Liver (tissue), 9 donors: ENCODE data around the gene DZANK1. TPM values are rescaled to one million over a fixed set of nuclear protein-coding genes. Genes with fewer than 3 reads are reported as not detected.

Experiments
- DNase-seq: peaks from one replicate; pipeline ENCODE4 v3.0.0-alpha.2; 2017; ENCODE audit warnings: low spot score
- H3K27ac ChIP-seq, 2 donors: one replicate each; pipeline ENCODE4 v1.7.0; 2013; ENCODE audit warnings: inconsistent platforms in 2 of 2, low read length in 2 of 2, control low read depth in 1 of 2, low read depth in 1 of 2, mild to moderate bottlenecking in 1 of 2
- H3K27me3 ChIP-seq, 4 donors: one replicate each; pipeline versions ENCODE4 v1.6.1 to v1.7.0; 2013; ENCODE audit warnings: low read length in 3 of 4, inconsistent platforms in 1 of 4, mild to moderate bottlenecking in 1 of 4, moderate library complexity in 1 of 4; ENCODE audit not compliant: control insufficient read depth in 4 of 4, insufficient read depth in 4 of 4
- H3K36me3 ChIP-seq, 4 donors: one replicate each; pipeline versions ENCODE4 v1.6.1 to v1.7.0; 2013; ENCODE audit warnings: low read length in 3 of 4, mild to moderate bottlenecking in 3 of 4, low read depth in 1 of 4, moderate library complexity in 1 of 4; ENCODE audit not compliant: control insufficient read depth in 4 of 4, insufficient read depth in 3 of 4
- H3K4me1 ChIP-seq, 4 donors: one replicate each; pipeline versions ENCODE4 v1.6.1 to v1.7.0; 2013; ENCODE audit warnings: low read length in 3 of 4, mild to moderate bottlenecking in 3 of 4, moderate library complexity in 1 of 4; ENCODE audit not compliant: control insufficient read depth in 4 of 4, insufficient read depth in 4 of 4
- H3K4me3 ChIP-seq, 3 donors: one replicate each; pipeline versions ENCODE4 v1.6.1 to v1.7.0; 2013; ENCODE audit warnings: low read length in 3 of 3, control low read depth in 1 of 3, low read depth in 1 of 3, mild to moderate bottlenecking in 1 of 3
- H3K9ac ChIP-seq, 2 donors: one replicate each; pipeline ENCODE4 v1.7.0; 2013; ENCODE audit warnings: low read length in 2 of 2, mild to moderate bottlenecking in 2 of 2, moderate library complexity in 2 of 2, control low read depth in 1 of 2, low read depth in 1 of 2
- H3K9me3 ChIP-seq, 4 donors: one replicate each; pipeline versions ENCODE4 v1.6.1 to v1.7.0; 2013; ENCODE audit warnings: low read length in 3 of 4; ENCODE audit not compliant: control insufficient read depth in 4 of 4
- EGR1 ChIP-seq, 2 donors: IDR thresholded peaks; 2 replicates each; pipeline ENCODE4 v1.6.1; 2016 to 2018; ENCODE audit warnings: antibody characterized with exemption in 2 of 2, low read depth in 2 of 2
- FOXA1 ChIP-seq: IDR thresholded peaks from 2 replicates; pipeline ENCODE4 v1.6.1; 2016; ENCODE audit warnings: antibody characterized with exemption
- FOXA2 ChIP-seq: IDR thresholded peaks from 2 replicates; pipeline ENCODE4 v1.6.1; 2016; ENCODE audit warnings: antibody characterized with exemption
- HNF4A ChIP-seq, 2 donors: conservative IDR thresholded peaks; 2 replicates each; pipeline ENCODE4 v1.6.1; 2016; ENCODE audit warnings: antibody characterized with exemption in 2 of 2, mild to moderate bottlenecking in 2 of 2
- HNF4G ChIP-seq: IDR thresholded peaks from 2 replicates; pipeline ENCODE4 v1.6.1; 2016; ENCODE audit warnings: antibody characterized with exemption
- JUND ChIP-seq, 2 donors: IDR thresholded peaks; 2 replicates each; pipeline ENCODE4 v1.6.1; 2016; ENCODE audit warnings: antibody characterized with exemption in 2 of 2
- NR2F2 ChIP-seq: IDR thresholded peaks from 2 replicates; pipeline ENCODE4 v1.6.1; 2016; ENCODE audit warnings: antibody characterized with exemption
- RAD21 ChIP-seq, 2 donors: IDR thresholded peaks; 2 replicates each; pipeline ENCODE4 v1.6.1; 2016; ENCODE audit warnings: antibody characterized with exemption in 2 of 2, mild to moderate bottlenecking in 2 of 2
- RXRA ChIP-seq, 2 donors: IDR thresholded peaks; 2 replicates each; pipeline ENCODE4 v1.6.1; 2017 to 2018; ENCODE audit warnings: antibody characterized with exemption in 2 of 2, mild to moderate bottlenecking in 1 of 2
- SP1 ChIP-seq: IDR thresholded peaks from 2 replicates; pipeline ENCODE4 v1.6.1; 2018; ENCODE audit warnings: antibody characterized with exemption, mild to moderate bottlenecking
- TAF1 ChIP-seq: conservative IDR thresholded peaks from 2 replicates; pipeline ENCODE4 v1.6.1; 2016; ENCODE audit warnings: antibody characterized with exemption, mild to moderate bottlenecking
- YY1 ChIP-seq: IDR thresholded peaks from 2 replicates; pipeline ENCODE4 v1.6.1; 2016; ENCODE audit warnings: antibody characterized with exemption, mild to moderate bottlenecking
- whole genome bisulfite sequencing: extraction: QIAGEN DNeasy Blood & Tissue Kit; methylation state at CpG from one replicate; pipeline ENCODE4 v1.1.7; 2013; 5-methylcytosine and 5-hydroxymethylcytosine counted together
- polyA plus RNA-seq, 2 donors: library from polyadenylated mRNA; stranded (reverse) in 1 of 2; unstranded in 1 of 2; fragments of 200-250 nt in 1 of 2; fragments of >200 nt in 1 of 2; fragmentation: Nextera tagmentation in 1 of 2; extraction: Ambion mirVana in 1 of 2; gene quantifications; one replicate each; pipeline versions ENCODE4 v1.2.1 to v1.2.3, GENCODE V29; 2013 to 2015
- total RNA-seq, 2 donors: library from RNA; depleted of rRNA; stranded (reverse); fragments of >200 nt; gene quantifications; one replicate each; pipeline ENCODE4 v1.2.3, GENCODE V29; 2014
- TF ChIP-seq, protein P1 (sequence below): IDR thresholded peaks from 2 replicates; pipeline ENCODE4 v1.6.1; 2016; ENCODE audit warnings: antibody characterized with exemption, mild to moderate bottlenecking
- TF ChIP-seq, protein P2 (sequence below): IDR thresholded peaks from 2 replicates; pipeline ENCODE4 v1.6.1; 2016; ENCODE audit warnings: antibody characterized with exemption
- TF ChIP-seq, protein P3 (sequence below): IDR thresholded peaks from 2 replicates; pipeline ENCODE4 v1.6.1; 2016; ENCODE audit warnings: antibody characterized with exemption
- TF ChIP-seq, protein P4 (sequence below): IDR thresholded peaks from 2 replicates; pipeline ENCODE4 v1.6.1; 2016; ENCODE audit warnings: antibody characterized with exemption
- TF ChIP-seq, protein P5 (sequence below): fragments of 150-350 bp; IDR thresholded peaks from 2 replicates; pipeline ENCODE4 v1.5.1; 2017; ENCODE audit warnings: improper control_type of control experiment, low read depth, low read length; ENCODE audit not compliant: missing input control
- donor health status: healthy.
- donor health status: healthy.
- donor health status: healthy.
- donor health status: healthy.
- donor health status: healthy.

DZANK1 gene
- total and polyA plus RNA-seq, 4 donors = 0.19 to 0.84 (median 0.31) TPM

DNA sequence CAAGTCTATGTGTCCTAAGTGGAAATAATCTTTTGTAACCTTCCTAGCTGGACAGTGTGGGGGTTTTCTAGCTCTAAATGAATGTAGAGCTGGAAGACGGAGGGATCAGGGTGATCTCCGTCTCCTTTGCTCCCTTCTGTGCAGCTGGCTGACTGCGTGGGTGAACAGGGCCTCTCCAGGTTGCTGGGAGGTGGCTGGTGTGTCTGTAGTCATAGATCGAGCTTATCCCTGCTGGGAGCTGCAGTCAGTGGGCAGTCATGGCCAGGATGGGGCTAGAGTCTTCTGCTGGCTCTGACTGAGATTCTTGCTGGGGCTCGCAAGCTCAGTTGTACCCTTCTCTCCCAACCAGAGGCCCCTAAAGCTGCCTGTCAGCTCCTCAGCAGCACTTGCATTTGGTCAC is 47.3 kb upstream of the DZANK1 start:
- peaks cover 0 to 11% (median 7%) of the 10 kb centered on the region in 4 donors for H3K4me1 ChIP-seq
- H3K36me3 ChIP-seq = peaks cover 2 to 46% (median 31%) of the 10 kb centered on the region in 4 donors
- no peaks in the 10 kb centered on the region for H3K27me3 ChIP-seq
- DNase-seq = no peak
- TF ChIP-seq FOXA1 (no peak), HNF4G (no peak), TAF1 (no peak), YY1 (no peak)
- TF ChIP-seq, protein P1, sequence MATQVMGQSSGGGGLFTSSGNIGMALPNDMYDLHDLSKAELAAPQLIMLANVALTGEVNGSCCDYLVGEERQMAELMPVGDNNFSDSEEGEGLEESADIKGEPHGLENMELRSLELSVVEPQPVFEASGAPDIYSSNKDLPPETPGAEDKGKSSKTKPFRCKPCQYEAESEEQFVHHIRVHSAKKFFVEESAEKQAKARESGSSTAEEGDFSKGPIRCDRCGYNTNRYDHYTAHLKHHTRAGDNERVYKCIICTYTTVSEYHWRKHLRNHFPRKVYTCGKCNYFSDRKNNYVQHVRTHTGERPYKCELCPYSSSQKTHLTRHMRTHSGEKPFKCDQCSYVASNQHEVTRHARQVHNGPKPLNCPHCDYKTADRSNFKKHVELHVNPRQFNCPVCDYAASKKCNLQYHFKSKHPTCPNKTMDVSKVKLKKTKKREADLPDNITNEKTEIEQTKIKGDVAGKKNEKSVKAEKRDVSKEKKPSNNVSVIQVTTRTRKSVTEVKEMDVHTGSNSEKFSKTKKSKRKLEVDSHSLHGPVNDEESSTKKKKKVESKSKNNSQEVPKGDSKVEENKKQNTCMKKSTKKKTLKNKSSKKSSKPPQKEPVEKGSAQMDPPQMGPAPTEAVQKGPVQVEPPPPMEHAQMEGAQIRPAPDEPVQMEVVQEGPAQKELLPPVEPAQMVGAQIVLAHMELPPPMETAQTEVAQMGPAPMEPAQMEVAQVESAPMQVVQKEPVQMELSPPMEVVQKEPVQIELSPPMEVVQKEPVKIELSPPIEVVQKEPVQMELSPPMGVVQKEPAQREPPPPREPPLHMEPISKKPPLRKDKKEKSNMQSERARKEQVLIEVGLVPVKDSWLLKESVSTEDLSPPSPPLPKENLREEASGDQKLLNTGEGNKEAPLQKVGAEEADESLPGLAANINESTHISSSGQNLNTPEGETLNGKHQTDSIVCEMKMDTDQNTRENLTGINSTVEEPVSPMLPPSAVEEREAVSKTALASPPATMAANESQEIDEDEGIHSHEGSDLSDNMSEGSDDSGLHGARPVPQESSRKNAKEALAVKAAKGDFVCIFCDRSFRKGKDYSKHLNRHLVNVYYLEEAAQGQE = no peak
- TF ChIP-seq, protein P2, sequence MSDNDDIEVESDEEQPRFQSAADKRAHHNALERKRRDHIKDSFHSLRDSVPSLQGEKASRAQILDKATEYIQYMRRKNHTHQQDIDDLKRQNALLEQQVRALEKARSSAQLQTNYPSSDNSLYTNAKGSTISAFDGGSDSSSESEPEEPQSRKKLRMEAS = no peak
- TF ChIP-seq, protein P3, sequence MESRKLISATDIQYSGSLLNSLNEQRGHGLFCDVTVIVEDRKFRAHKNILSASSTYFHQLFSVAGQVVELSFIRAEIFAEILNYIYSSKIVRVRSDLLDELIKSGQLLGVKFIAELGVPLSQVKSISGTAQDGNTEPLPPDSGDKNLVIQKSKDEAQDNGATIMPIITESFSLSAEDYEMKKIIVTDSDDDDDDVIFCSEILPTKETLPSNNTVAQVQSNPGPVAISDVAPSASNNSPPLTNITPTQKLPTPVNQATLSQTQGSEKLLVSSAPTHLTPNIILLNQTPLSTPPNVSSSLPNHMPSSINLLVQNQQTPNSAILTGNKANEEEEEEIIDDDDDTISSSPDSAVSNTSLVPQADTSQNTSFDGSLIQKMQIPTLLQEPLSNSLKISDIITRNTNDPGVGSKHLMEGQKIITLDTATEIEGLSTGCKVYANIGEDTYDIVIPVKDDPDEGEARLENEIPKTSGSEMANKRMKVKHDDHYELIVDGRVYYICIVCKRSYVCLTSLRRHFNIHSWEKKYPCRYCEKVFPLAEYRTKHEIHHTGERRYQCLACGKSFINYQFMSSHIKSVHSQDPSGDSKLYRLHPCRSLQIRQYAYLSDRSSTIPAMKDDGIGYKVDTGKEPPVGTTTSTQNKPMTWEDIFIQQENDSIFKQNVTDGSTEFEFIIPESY = no peak
- no peak overlapping the region for H3K4me3 ChIP-seq
- H3K9me3 ChIP-seq = no peaks in the 10 kb centered on the region
- 94% methylated on average over 5 of the region's 5 CpGs for WGBS
- H3K27ac ChIP-seq = no peak overlapping the region
- H3K9ac ChIP-seq = no peak overlapping the region

DNA sequence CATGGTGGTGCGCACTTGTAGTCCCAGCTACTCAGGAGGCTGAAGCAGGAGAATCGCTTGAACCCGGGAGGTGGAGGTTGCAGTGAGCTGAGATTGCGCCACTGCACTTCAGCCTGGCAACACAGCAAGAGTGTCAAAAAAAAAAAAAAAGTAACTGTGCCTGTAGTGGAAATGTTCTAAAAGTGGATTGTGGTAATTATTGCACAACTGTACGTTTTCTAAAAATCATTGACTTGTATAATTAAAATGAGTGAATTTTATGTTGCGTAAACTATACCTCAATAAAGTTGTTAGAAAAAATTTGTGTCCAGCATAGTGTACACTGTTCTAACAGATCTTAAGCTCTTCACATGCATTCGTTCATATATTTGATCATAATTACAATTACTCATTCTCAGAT is 46.4 kb upstream of the DZANK1 start:
- H3K9me3 ChIP-seq = no peaks in the 10 kb centered on the region
- H3K27ac ChIP-seq = no peak overlapping the region
- H3K4me3 ChIP-seq = no peak overlapping the region
- H3K27me3 ChIP-seq = no peaks in the 10 kb centered on the region
- DNase-seq = no peak
- H3K9ac ChIP-seq = no peak overlapping the region
- WGBS = 82% methylated on average over 7 of the region's 7 CpGs
- peaks cover 0 to 19% (median 13%) of the 10 kb centered on the region in 4 donors for H3K4me1 ChIP-seq
- H3K36me3 ChIP-seq = peaks cover 2 to 46% (median 31%) of the 10 kb centered on the region in 4 donors
- TF ChIP-seq, protein P2 = no peak
- TF ChIP-seq JUND (IDR thresholded peaks at IDR 0.05) (no peak), FOXA2 (no peak), HNF4G (no peak), NR2F2 (no peak), EGR1 (IDR thresholded peaks at IDR 0.05; ENCODE audit: low read depth in 2 of 2) (no peak), RXRA (IDR thresholded peaks at IDR 0.05) (no peak), HNF4A (conservative IDR thresholded peaks at IDR 0.05) (no peak), FOXA1 (no peak), SP1 (no peak), RAD21 (IDR thresholded peaks at IDR 0.05) (no peak)
- TF ChIP-seq, protein P3 = no peak
- TF ChIP-seq, protein P1 = no peak
- TF ChIP-seq, protein P4, sequence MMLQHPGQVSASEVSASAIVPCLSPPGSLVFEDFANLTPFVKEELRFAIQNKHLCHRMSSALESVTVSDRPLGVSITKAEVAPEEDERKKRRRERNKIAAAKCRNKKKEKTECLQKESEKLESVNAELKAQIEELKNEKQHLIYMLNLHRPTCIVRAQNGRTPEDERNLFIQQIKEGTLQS = no peak
- TF ChIP-seq, protein P5, sequence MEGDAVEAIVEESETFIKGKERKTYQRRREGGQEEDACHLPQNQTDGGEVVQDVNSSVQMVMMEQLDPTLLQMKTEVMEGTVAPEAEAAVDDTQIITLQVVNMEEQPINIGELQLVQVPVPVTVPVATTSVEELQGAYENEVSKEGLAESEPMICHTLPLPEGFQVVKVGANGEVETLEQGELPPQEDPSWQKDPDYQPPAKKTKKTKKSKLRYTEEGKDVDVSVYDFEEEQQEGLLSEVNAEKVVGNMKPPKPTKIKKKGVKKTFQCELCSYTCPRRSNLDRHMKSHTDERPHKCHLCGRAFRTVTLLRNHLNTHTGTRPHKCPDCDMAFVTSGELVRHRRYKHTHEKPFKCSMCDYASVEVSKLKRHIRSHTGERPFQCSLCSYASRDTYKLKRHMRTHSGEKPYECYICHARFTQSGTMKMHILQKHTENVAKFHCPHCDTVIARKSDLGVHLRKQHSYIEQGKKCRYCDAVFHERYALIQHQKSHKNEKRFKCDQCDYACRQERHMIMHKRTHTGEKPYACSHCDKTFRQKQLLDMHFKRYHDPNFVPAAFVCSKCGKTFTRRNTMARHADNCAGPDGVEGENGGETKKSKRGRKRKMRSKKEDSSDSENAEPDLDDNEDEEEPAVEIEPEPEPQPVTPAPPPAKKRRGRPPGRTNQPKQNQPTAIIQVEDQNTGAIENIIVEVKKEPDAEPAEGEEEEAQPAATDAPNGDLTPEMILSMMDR = no peak
